Measurements from ENCODE around the gene STAT5A. TPM values are rescaled to one million over a fixed set of nuclear protein-coding genes. Genes with fewer than 3 reads are reported as not detected.
"Not testable (repeated sequence)": the region's sequence is repeated elsewhere in the genome, so short reads cannot be mapped to it uniquely, and the experiment has no call there.

STAT5A gene
- total RNA-seq, 1 donor from 2014 or later, result 2.9 TPM

- DNase-seq (ENCODE audit: low read depth, low spot score), result no peak
- H3K9me3 Mint-ChIP-seq, result no peaks in the 10 kb centered on the region
- no peak for TF ChIP-seq CTCF (conservative IDR thresholded peaks at IDR 0.05)
- H3K4me3 Mint-ChIP-seq, result no peak overlapping the region
- H3K4me1 Mint-ChIP-seq, result peaks cover 12% of the 10 kb centered on the region
- H3K27ac Mint-ChIP-seq (ENCODE audit: unreplicated experiment), result no peak overlapping the region
- no peaks in the 10 kb centered on the region for H3K27me3 Mint-ChIP-seq (ENCODE audit: low read depth)
- H3K36me3 Mint-ChIP-seq (ENCODE audit: low read depth), result no peaks in the 10 kb centered on the region
These were observed 35.4 kb upstream of the STAT5A start for GRCh38 chr17:42252597-42253550.

GRCh38 chr17:42253578-42253977 is 34.7 kb upstream of the STAT5A start:
- no peak overlapping the region for H3K4me3 Mint-ChIP-seq

GRCh38 chr17:42255445-42255844 is 32.9 kb upstream of the STAT5A start:
- no peaks in the 10 kb centered on the region for H3K9me3 Mint-ChIP-seq
- TF ChIP-seq CTCF (conservative IDR thresholded peaks at IDR 0.05), result no peak
- no peaks in the 10 kb centered on the region for H3K4me1 Mint-ChIP-seq
- no peak overlapping the region for H3K4me3 Mint-ChIP-seq
- no peak overlapping the region for H3K27ac Mint-ChIP-seq (ENCODE audit: unreplicated experiment)
- H3K36me3 Mint-ChIP-seq (ENCODE audit: low read depth), result no peaks in the 10 kb centered on the region
- DNase-seq (ENCODE audit: low read depth, low spot score), result no peak
- no peaks in the 10 kb centered on the region for H3K27me3 Mint-ChIP-seq (ENCODE audit: low read depth)

More at GRCh38 chr17:42253578-42253977, 34.7 kb upstream of the STAT5A start:
- H3K36me3 Mint-ChIP-seq (ENCODE audit: low read depth), result no peaks in the 10 kb centered on the region
- H3K9me3 Mint-ChIP-seq, result no peaks in the 10 kb centered on the region
- peaks cover 8% of the 10 kb centered on the region for H3K4me1 Mint-ChIP-seq
- DNase-seq (ENCODE audit: low read depth, low spot score), result no peak
- no peak for TF ChIP-seq CTCF (conservative IDR thresholded peaks at IDR 0.05)
- no peak overlapping the region for H3K27ac Mint-ChIP-seq (ENCODE audit: unreplicated experiment)
- no peaks in the 10 kb centered on the region for H3K27me3 Mint-ChIP-seq (ENCODE audit: low read depth)

GRCh38 chr17:42260318-42260717 is 28.0 kb upstream of the STAT5A start:
- Mint-ChIP-seq H3K4me3 (no peak overlapping the region), H3K27ac (ENCODE audit: unreplicated experiment) (no peak overlapping the region), H3K27me3 (ENCODE audit: low read depth) (no peaks in the 10 kb centered on the region), H3K36me3 (ENCODE audit: low read depth) (no peaks in the 10 kb centered on the region), H3K9me3 (no peaks in the 10 kb centered on the region), H3K4me1 (no peaks in the 10 kb centered on the region)
- DNase-seq (ENCODE audit: low read depth, low spot score), result no peak
- TF ChIP-seq CTCF (conservative IDR thresholded peaks at IDR 0.05), result no peak

GRCh38 chr17:42264366-42264765 is 23.9 kb upstream of the STAT5A start:
- H3K27me3 Mint-ChIP-seq (ENCODE audit: low read depth); H3K27ac Mint-ChIP-seq (ENCODE audit: unreplicated experiment); H3K4me1 Mint-ChIP-seq; H3K36me3 Mint-ChIP-seq (ENCODE audit: low read depth); H3K9me3 Mint-ChIP-seq; H3K4me3 Mint-ChIP-seq; DNase-seq (ENCODE audit: low read depth, low spot score): not testable (repeated sequence)

- Mint-ChIP-seq H3K27ac (ENCODE audit: unreplicated experiment) (no peak overlapping the region), H3K4me3 (no peak overlapping the region), H3K9me3 (no peaks in the 10 kb centered on the region), H3K36me3 (ENCODE audit: low read depth) (no peaks in the 10 kb centered on the region), H3K4me1 (peaks cover 9% of the 10 kb centered on the region), H3K27me3 (ENCODE audit: low read depth) (no peaks in the 10 kb centered on the region)
- no peak for DNase-seq (ENCODE audit: low read depth, low spot score)
- no peak for TF ChIP-seq CTCF (conservative IDR thresholded peaks at IDR 0.05)
These were observed 21.8 kb upstream of the STAT5A start for GRCh38 chr17:42266462-42266861.
